ENCODE results near the gene CCSER2. TPM values are rescaled to one million over a fixed set of nuclear protein-coding genes. Genes with fewer than 3 reads are reported as not detected.

CCSER2 gene
- total RNA-seq, 2 donors from 2014 or later, result 29.8 to 38.8 TPM

DNA sequence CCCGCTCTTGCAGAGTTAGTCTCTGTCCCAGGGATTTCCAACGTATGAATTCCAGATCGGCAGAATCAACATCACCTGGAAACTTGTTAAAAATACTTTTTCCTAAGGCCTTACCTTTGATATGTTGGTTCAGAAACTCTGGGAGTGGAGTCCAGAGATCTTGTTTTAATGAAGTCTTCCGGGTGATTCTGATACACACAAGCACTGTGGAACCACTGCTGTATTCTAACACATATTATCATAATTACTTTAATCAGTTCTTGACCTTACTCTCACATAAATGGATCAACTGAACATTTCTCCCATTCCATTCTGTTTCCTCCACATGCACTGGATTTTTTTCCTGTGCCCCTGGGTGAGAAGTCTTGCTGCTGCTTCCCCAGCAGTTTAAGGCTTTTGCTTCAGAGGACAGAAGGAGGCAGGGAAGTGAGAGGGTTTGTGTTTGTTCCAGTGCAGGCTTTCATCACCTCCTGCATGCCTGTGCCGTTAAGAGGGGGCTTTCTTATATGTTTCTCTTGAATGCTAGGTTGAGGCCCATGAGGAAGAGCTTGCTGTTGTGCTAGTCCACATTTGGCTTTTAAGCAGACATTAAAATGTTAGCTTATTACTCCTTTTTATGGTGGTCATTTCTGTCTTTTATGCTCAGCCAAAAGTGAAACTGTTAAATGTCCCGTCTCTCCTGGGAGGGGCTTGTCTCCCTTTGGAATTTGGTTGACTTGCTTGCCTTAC, 32.4 kb downstream of the CCSER2 start:
- 78 to 84% methylated on average over 4 to 6 of the region's 6 CpGs for WGBS, 2 experiments (ENCODE audit: insufficient coverage in 1 of 2, insufficient read length in 1 of 2)
- Mint-ChIP-seq H3K4me3 (no peak overlapping the region), H3K27ac (peak overlapping the region; percentile 37), H3K36me3 (ENCODE audit: low read depth) (no peaks in the 10 kb centered on the region), H3K27me3 (ENCODE audit: insufficient read depth) (no peaks in the 10 kb centered on the region), H3K9me3 (no peaks in the 10 kb centered on the region), H3K4me1 (peaks cover 11% of the 10 kb centered on the region)
- Histone ChIP-seq H3K27ac (ENCODE audit: low read depth, low read length) (no peak overlapping the region), H3K36me3 (ENCODE audit: control insufficient read depth, insufficient read depth, low read length) (no peaks in the 10 kb centered on the region), H3K27me3 (ENCODE audit: control insufficient read depth, insufficient read depth, low read length, poor library complexity, severe bottlenecking) (no peaks in the 10 kb centered on the region), H3K4me1 (ENCODE audit: control insufficient read depth, insufficient read depth, low read length) (no peaks in the 10 kb centered on the region), H3K4me3 (ENCODE audit: low read length) (no peak overlapping the region), H3K9ac (ENCODE audit: extremely low read depth, low read length, poor library complexity, severe bottlenecking) (no peak overlapping the region), H3K9me3 (ENCODE audit: control insufficient read depth, low read length) (no peaks in the 10 kb centered on the region)
- TF ChIP-seq, protein P1, sequence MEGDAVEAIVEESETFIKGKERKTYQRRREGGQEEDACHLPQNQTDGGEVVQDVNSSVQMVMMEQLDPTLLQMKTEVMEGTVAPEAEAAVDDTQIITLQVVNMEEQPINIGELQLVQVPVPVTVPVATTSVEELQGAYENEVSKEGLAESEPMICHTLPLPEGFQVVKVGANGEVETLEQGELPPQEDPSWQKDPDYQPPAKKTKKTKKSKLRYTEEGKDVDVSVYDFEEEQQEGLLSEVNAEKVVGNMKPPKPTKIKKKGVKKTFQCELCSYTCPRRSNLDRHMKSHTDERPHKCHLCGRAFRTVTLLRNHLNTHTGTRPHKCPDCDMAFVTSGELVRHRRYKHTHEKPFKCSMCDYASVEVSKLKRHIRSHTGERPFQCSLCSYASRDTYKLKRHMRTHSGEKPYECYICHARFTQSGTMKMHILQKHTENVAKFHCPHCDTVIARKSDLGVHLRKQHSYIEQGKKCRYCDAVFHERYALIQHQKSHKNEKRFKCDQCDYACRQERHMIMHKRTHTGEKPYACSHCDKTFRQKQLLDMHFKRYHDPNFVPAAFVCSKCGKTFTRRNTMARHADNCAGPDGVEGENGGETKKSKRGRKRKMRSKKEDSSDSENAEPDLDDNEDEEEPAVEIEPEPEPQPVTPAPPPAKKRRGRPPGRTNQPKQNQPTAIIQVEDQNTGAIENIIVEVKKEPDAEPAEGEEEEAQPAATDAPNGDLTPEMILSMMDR (conservative IDR thresholded peaks at IDR 0.05), result no peak
- DNase-seq, result no peak

DNA sequence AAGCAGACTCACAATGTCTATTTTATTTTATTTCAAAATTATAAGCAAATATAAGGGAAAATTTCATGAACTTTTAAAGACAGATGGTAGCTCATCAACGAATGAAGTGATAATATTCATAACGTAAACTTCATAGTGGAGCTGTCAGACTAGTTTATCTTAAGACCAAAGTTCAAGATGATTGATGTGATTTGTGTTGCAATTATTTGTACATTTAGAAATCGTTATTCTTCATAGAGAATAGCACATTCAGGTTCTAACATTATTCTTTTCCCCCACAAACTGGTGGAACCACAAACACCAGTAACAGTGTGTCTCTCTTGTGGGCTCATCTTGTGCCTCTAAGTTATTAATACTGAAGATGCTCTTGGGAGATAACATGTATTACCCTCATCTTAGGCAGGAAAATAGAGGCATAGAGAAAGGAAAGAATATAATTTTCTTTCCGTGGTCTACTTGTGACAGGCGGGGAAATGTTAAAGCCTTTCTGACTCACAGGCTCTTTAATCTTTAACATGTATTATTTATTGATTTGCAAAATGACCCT, 37.0 kb downstream of the CCSER2 start:
- Histone ChIP-seq H3K27me3 (ENCODE audit: control insufficient read depth, insufficient read depth, low read length, poor library complexity, severe bottlenecking) (no peaks in the 10 kb centered on the region), H3K36me3 (ENCODE audit: control insufficient read depth, insufficient read depth, low read length) (no peaks in the 10 kb centered on the region), H3K4me3 (ENCODE audit: low read length) (no peak overlapping the region), H3K9ac (ENCODE audit: extremely low read depth, low read length, poor library complexity, severe bottlenecking) (no peak overlapping the region), H3K27ac (ENCODE audit: low read depth, low read length) (no peak overlapping the region), H3K4me1 (ENCODE audit: control insufficient read depth, insufficient read depth, low read length) (no peaks in the 10 kb centered on the region), H3K9me3 (ENCODE audit: control insufficient read depth, low read length) (peaks cover 5% of the 10 kb centered on the region)
- Mint-ChIP-seq H3K4me1 (peaks cover 17% of the 10 kb centered on the region), H3K27ac (no peak overlapping the region), H3K9me3 (no peaks in the 10 kb centered on the region), H3K27me3 (ENCODE audit: insufficient read depth) (no peaks in the 10 kb centered on the region), H3K4me3 (no peak overlapping the region), H3K36me3 (ENCODE audit: low read depth) (peaks cover 3% of the 10 kb centered on the region)
- TF ChIP-seq, protein P1 (conservative IDR thresholded peaks at IDR 0.05), result no peak
- 94 to 100% methylated on average over 2 to 3 of the region's 5 CpGs for WGBS, 2 experiments (ENCODE audit: insufficient coverage in 1 of 2, insufficient read length in 1 of 2)
- no peak for DNase-seq

DNA sequence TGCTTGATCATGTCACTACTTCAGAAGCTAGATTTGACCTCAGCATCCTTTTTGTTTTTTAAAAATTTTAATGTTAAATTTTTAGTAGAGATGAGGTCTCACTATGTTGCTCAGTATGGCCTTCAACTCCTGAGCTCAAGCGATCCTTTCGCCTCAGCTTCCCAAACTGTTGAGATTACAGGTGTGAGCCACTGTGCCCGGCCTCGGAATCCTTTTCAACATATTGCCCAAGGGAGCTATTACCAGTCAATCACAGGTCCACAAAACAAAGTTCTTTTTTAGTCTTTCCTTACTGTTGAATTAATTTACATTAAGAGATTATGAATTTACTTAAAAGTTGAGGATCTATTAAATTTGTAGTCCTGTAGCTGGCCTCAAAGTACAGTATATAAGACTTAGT, 37.7 kb downstream of the CCSER2 start:
- Mint-ChIP-seq H3K9me3 (no peaks in the 10 kb centered on the region), H3K4me3 (no peak overlapping the region), H3K27ac (no peak overlapping the region), H3K4me1 (peaks cover 11% of the 10 kb centered on the region), H3K36me3 (ENCODE audit: low read depth) (peaks cover 4% of the 10 kb centered on the region), H3K27me3 (ENCODE audit: insufficient read depth) (no peaks in the 10 kb centered on the region)
- Histone ChIP-seq H3K27ac (ENCODE audit: low read depth, low read length) (no peak overlapping the region), H3K4me1 (ENCODE audit: control insufficient read depth, insufficient read depth, low read length) (no peaks in the 10 kb centered on the region), H3K36me3 (ENCODE audit: control insufficient read depth, insufficient read depth, low read length) (peaks cover 3% of the 10 kb centered on the region), H3K9me3 (ENCODE audit: control insufficient read depth, low read length) (peaks cover 5% of the 10 kb centered on the region), H3K9ac (ENCODE audit: extremely low read depth, low read length, poor library complexity, severe bottlenecking) (no peak overlapping the region), H3K4me3 (ENCODE audit: low read length) (no peak overlapping the region), H3K27me3 (ENCODE audit: control insufficient read depth, insufficient read depth, low read length, poor library complexity, severe bottlenecking) (no peaks in the 10 kb centered on the region)
- TF ChIP-seq, protein P1 (conservative IDR thresholded peaks at IDR 0.05), result no peak
- 95 to 100% methylated on average over 4 of the region's 4 CpGs for WGBS, 2 experiments (ENCODE audit: insufficient coverage in 1 of 2, insufficient read length in 1 of 2)
- DNase-seq, result no peak
